Measurements from ENCODE around the gene SDHD.

Gene SDHD

DNA sequence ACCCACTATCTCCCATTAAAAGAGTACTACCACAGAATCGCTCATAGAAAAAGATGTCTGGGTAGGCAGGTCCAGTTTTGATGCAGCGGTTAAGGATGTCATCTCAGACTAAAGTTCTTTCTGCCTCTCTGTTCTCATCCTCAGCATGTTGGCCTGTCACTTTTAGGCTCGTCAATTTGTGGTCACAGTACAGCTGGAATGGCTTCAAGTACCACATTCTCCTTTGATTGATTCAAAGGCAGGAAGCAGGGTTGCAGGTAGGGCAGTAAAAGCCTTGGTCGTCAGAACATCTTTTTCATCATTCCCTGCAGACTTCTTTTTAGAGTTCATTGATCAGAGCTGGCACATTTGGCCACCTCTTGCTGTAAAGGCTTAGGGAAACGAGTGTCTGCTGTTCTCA lies 28.7 kb downstream of the SDHD start:
- DNase-seq (ENCODE audit: low read depth), result no peak
- TF ChIP-seq, protein P1, sequence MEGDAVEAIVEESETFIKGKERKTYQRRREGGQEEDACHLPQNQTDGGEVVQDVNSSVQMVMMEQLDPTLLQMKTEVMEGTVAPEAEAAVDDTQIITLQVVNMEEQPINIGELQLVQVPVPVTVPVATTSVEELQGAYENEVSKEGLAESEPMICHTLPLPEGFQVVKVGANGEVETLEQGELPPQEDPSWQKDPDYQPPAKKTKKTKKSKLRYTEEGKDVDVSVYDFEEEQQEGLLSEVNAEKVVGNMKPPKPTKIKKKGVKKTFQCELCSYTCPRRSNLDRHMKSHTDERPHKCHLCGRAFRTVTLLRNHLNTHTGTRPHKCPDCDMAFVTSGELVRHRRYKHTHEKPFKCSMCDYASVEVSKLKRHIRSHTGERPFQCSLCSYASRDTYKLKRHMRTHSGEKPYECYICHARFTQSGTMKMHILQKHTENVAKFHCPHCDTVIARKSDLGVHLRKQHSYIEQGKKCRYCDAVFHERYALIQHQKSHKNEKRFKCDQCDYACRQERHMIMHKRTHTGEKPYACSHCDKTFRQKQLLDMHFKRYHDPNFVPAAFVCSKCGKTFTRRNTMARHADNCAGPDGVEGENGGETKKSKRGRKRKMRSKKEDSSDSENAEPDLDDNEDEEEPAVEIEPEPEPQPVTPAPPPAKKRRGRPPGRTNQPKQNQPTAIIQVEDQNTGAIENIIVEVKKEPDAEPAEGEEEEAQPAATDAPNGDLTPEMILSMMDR (IDR thresholded peaks at IDR 0.05; ENCODE audit: control insufficient read depth, insufficient read depth, low read depth, low read length, missing control alignments), result no peak
- H3K4me3 ChIP-seq (ENCODE audit: control insufficient read depth, low read depth, low read length), result no peak overlapping the region

DNA sequence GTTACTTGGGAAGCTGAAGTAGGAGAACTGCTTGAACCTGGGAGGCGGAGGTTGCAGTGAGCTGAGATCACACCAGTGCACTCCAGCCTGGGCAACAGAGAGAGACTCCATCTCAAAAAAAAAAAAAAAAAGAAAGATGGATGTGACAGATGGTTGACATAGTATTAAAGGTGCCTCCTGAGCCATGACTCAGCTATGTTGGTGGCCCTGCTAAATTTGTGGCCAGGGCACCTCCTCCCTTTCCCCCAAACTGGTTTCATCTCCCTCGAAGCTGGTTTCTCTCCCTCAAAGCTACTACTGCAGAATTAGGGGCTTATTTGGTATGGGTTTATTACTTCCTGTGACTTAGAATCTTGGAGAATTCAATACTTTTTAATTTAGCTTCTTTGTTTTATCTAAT lies 31.5 kb downstream of the SDHD start:
- DNase-seq (ENCODE audit: low read depth), result no peak
- TF ChIP-seq, protein P1 (IDR thresholded peaks at IDR 0.05; ENCODE audit: control insufficient read depth, insufficient read depth, low read depth, low read length, missing control alignments), result no peak
- no peak overlapping the region for H3K4me3 ChIP-seq (ENCODE audit: control insufficient read depth, low read depth, low read length)

DNA sequence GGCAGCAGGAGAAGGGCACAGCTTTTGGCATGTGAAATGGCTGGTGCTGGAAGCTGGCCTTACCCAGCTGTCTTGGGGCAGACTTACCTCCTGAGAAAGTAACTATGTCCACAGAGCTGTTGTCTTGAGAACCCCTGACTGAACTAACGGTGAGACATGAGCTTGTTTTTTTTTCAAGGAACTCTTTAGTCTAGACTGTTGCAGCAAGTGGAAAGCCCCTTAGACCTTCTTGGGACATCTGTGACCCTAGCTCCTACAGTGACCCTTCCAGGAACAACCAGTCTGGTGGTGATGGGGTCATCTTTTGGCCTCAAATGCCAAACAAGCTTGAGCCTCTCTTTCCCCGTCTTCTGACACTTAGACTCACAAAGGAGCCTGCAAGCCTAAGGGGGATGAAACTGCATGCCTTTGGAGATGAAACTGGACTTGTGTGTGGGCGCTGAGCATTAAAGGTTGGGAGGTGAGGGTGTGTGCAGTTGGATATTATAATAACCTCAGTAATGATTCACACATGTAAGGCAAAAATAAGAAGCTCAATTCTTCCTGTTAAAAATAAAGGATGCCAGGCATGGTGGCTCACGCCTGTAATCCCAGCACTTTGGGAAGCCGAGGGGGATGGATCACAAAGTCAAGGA lies 35.4 kb downstream of the SDHD start:
- TF ChIP-seq, protein P1 (IDR thresholded peaks at IDR 0.05; ENCODE audit: control insufficient read depth, insufficient read depth, low read depth, low read length, missing control alignments), result no peak
- no peak for DNase-seq (ENCODE audit: low read depth)
- no peak overlapping the region for H3K4me3 ChIP-seq (ENCODE audit: control insufficient read depth, low read depth, low read length)

DNA sequence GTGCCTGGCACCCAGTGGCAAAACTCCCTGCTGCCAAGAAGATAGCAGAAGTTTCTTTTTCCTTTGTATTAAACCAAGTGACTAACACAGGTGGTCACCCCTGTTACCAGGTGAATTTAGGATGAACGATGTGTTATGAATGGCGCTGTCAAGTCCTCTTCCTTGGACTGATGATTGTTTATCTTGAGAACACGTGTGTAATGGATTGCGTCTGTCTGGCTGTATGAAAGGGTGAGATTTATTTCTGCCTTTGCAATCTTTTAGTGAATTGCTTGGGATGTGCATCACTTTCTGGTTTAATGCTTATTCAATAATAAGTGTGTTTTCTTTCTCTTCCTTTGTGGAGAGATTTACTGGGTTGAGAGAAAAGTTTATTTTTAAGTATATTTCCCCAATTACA lies 36.5 kb downstream of the SDHD start:
- TF ChIP-seq, protein P1 (IDR thresholded peaks at IDR 0.05; ENCODE audit: control insufficient read depth, insufficient read depth, low read depth, low read length, missing control alignments), result no peak
- no peak for DNase-seq (ENCODE audit: low read depth)
- H3K4me3 ChIP-seq (ENCODE audit: control insufficient read depth, low read depth, low read length), result no peak overlapping the region

DNA sequence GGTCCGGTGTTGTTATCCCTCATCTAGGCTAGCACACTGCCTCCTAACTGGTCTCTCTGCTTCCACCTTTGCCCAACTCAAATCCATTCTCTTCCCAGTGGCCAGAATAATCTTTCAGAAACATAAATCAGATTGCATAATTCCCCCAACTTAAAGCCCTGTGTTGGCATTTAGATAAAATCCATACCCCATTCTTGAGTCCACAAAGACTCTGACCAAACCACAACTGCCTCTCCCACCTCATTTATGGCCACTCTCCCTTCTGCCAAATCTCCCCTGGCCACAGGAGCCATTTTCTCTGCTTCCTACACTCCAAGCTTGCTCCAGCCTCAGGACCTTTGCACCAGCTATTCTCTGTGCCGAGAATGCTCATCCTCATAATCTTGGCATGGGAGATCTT lies 40.4 kb downstream of the SDHD start:
- TF ChIP-seq, protein P1 (IDR thresholded peaks at IDR 0.05; ENCODE audit: control insufficient read depth, insufficient read depth, low read depth, low read length, missing control alignments), result no peak
- H3K4me3 ChIP-seq (ENCODE audit: control insufficient read depth, low read depth, low read length), result no peak overlapping the region
- DNase-seq (ENCODE audit: low read depth), result no peak

DNA sequence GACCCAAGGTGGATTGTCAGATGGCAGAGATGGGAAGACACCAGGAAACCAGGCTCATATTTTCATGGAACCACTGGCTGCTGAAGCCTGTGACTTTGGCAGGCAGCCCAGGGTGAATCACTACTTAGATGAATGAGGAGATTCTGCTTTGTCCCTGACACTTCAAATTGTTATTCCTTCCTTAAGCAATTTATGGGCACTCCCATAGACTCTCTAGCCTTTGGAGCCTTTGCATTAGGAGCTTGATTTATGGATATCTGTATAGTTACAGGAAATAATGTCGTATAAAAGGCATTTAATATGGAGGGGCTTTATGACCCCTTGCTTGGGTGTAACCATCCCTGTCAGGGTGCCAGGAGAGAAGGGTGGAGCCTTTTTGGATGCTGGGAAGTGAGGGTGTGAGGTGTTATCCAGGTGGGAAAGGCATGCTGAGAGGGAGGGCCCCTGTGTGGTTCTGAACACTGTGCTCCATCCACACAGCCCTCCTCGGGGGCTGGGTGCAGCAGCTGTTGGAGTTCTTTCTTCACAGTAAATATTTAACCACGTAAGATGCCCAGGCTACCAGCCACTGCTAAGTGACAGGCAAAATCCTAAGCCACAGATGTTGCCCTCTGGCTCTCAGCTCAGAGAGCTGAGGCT lies 41.9 kb downstream of the SDHD start:
- peak; percentile 49 for DNase-seq (ENCODE audit: low read depth)
- H3K4me3 ChIP-seq (ENCODE audit: control insufficient read depth, low read depth, low read length), result no peak overlapping the region
- TF ChIP-seq, protein P1 (IDR thresholded peaks at IDR 0.05; ENCODE audit: control insufficient read depth, insufficient read depth, low read depth, low read length, missing control alignments), result no peak
